Activated CD8-positive, alpha-beta memory T cell treated with anti-CD3 and anti-CD28 coated beads, Interleukin-2, amount 50 U/mL, for 24 hours (primary cell): Measurements from ENCODE around the gene ABHD1.
A peak's percentile ranks its signal among the peaks of the same experiment; 100 is the strongest.
"Not testable (repeated sequence)": the region's sequence is repeated elsewhere in the genome, so short reads cannot be mapped to it uniquely, and the experiment has no call there.

Source experiments
- DNase-seq: peaks from one replicate; pipeline ENCODE4 v3.0.0-alpha.2; 2020; ENCODE audit errors: extremely low read depth

The ABHD1 gene

DNA sequence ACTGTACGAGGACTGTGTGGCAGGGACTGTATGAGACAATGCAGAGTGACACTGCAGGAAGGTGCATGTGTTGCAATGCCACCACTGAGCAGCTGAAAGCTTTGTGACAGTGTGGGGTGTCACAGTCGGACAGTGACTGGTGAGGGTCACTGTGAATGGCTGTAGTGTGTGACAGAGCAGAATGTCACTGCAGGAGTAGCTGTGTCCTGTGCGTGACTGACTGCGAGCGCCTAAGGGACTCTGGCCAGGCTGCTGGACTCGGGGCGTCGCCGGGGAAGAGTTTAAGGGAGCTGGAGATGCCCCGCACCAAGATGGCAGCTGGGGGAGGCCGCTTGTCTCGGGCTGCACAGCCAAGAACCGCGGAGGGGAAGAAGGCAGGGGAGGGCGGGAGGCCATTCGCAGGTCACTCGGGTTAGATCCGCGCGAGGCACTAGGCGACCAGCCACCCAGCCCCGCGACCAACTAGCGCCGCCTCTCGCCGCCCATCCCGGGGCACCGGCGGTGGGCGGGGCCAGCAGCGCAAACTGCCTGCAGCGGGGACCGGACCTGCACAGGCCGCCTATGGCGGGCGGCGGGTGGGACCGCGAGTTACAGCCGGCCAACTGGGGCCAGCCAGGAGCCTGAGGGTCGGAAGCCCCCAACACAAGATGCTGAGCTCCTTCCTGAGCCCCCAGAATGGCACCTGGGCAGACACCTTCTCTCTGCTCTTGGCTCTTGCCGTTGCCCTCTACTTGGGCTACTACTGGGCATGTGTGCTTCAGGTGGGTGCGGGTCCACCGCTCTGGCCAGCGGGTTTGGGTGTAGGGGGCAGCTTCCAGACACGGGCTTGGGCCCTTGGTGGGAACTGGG lies at the start of gene ABHD1:
TSS of gene ABHD1 (plus strand) at position 514 of the 849 bp plus-strand sequence. CDS start at position 648, 134 bp downstream.
- no peak for DNase-seq

- no peak for DNase-seq
Measured at GRCh38 chr2:27074738-27075565, 48.7 kb upstream of the ABHD1 start.

DNA sequence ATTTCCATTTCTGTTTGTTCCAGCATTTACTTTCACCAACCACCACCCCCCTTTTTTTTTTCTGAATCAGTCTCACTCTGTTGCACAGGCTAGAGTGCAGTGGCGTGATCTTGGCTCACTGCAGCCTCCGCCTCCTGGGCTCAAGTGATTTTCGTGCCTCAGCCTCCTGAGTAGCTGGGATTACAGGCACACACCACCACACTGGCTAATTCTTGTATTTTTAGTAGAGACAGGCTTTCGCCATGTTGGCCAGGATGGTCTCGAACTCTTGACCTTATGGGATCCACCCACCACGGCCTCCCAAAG lies 48.1 kb upstream of the ABHD1 start:
- DNase-seq: not testable (repeated sequence)

GRCh38 chr2:27076323-27076722 lies 47.3 kb upstream of the ABHD1 start:
- DNase-seq: no peak

GRCh38 chr2:27077231-27077630 lies 46.4 kb upstream of the ABHD1 start:
- no peak for DNase-seq

- no peak for DNase-seq
Measured at GRCh38 chr2:27078267-27079194, 45.1 kb upstream of the ABHD1 start, which contains the start of gene EMILIN1. EMILIN1 (plus strand) TSS chr2:27078615; CDS start chr2:27079066, 451 bp downstream.

GRCh38 chr2:27079233-27080139 lies 44.1 kb upstream of the ABHD1 start:
- no peak for DNase-seq

DNA sequence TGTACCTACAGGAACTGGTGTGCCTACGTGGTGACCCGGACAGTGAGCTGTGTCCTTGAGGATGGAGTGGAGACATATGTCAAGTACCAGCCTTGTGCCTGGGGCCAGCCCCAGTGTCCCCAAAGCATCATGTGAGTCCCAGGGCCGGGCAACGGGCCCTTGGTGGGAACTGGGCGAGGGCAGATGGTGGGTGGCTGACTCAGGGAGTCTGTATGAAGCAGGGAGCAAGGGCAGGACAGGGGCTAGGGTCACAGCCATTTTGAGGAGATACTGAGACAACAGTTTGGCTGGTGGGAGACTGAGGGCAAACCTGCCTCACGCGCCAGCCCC lies 43.5 kb upstream of the ABHD1 start:
- DNase-seq: no peak

- no peak for DNase-seq
Measured at GRCh38 chr2:27080603-27080936, 43.0 kb upstream of the ABHD1 start.

- no peak for DNase-seq
Measured at GRCh38 chr2:27081984-27082772, 41.4 kb upstream of the ABHD1 start.

GRCh38 chr2:27082773-27083409 lies 40.7 kb upstream of the ABHD1 start:
- DNase-seq: no peak

GRCh38 chr2:27083410-27084296 lies 40.0 kb upstream of the ABHD1 start:
- no peak for DNase-seq

GRCh38 chr2:27084297-27085061 lies 39.1 kb upstream of the ABHD1 start:
- DNase-seq: no peak

GRCh38 chr2:27085062-27085672 lies 38.4 kb upstream of the ABHD1 start:
- no peak for DNase-seq

DNA sequence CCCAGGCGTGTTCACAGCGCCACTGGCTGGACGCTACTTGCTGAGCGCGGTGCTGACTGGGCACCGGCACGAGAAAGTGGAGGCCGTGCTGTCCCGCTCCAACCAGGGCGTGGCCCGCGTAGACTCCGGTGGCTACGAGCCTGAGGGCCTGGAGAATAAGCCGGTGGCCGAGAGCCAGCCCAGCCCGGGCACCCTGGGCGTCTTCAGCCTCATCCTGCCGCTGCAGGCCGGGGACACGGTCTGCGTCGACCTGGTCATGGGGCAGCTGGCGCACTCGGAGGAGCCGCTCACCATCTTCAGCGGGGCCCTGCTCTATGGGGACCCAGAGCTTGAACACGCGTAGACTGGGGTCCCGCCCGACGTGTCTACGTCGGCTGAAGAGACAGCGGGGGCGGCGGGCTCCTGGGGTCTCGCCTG lies 37.9 kb upstream of the ABHD1 start:
- no peak for DNase-seq

DNA sequence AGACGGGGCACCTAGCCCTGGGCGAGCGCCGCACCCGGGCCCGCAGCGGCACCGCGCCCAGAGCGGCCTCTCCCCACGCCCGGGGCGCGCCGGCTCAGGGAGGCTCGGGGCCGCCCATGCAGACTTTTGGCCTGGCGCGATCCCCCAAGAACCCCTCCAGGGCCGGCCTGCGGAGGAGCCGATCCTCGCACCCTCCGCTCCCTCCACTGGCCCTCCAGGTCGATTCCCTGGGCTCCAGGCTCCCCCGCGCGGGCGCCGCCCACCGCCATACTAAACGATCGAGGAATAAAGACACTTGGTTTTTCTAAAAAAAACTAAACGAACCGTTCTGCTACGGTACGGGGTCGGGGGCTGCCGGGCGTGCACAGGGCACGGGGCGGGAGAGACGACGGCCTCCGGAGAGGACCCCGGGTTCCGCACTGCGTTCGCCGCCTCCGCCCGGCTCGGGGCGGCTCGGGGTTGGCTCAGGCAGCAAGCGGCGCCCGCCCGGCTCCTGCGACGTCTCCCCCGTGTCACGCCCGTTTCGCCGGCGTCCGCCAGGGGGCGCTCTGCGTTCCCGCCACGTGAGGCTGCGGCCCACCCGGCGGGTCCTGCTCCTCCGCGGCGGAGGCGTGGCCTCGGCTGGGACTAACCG lies 37.4 kb upstream of the ABHD1 start:
- DNase-seq: peak; percentile 89
